ENCODE results near the gene RHOC.

RHOC gene

DNA sequence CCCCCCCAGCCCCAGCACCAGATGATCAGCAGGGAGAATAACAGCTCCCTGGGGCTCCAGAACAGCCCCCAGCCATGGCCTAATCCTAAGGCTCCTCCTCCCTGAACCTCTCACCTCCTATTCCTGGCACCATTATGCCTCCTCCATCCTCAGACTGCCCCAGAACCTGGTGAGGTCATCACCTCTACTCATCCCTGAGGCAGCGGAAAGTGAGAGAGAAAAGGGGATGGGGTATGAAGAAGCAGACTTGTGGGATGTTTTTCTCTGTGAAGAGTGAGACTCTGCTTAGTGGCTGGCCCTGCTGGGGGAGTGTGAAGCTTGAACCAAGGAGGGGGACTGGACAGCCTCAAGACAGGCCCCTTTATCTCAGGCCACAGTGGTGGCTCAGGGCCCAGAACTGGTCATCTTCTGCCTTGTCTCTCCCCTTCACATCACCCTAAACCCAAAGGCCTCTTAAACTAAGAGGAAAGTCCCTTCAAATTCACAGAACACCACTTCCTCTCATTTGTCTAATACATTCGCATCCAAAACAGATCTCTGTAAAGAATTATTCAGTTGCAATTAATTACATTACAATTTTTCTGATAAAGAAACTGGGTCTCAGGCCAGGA, 10.4 kb upstream of the RHOC start:
- DNase-seq, result no peak

DNA sequence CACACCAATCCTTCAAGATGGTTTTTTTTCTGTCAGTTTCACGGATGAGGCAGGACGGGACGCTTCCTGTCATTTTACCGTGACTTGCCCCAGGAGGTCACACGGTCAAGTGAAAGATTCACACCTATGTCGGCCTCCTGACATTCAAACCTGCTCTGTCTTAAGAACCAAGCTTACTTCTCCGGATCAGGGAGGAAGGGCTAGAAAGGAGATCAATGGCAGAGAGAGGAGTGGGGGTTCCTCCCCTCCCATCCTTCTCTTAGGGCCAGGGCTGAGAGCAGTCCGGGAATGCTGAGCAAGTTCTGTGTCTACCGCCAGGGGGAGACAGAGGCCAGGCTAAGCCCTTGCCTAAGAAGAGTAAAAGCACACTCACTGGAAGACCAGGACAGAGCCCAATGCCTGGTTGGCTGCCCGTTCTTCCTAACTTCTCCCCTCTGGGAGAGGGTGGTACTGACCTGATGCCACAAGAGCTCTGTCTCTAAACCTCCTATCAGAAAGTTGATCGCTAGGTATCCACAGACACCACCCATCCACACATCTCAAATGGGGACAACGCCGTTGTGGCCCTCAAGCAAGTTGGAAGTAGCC, 9.3 kb upstream of the RHOC start:
- peak in 47 of 51 donors; percentile 29 to 94 (median 77) for DNase-seq

DNA sequence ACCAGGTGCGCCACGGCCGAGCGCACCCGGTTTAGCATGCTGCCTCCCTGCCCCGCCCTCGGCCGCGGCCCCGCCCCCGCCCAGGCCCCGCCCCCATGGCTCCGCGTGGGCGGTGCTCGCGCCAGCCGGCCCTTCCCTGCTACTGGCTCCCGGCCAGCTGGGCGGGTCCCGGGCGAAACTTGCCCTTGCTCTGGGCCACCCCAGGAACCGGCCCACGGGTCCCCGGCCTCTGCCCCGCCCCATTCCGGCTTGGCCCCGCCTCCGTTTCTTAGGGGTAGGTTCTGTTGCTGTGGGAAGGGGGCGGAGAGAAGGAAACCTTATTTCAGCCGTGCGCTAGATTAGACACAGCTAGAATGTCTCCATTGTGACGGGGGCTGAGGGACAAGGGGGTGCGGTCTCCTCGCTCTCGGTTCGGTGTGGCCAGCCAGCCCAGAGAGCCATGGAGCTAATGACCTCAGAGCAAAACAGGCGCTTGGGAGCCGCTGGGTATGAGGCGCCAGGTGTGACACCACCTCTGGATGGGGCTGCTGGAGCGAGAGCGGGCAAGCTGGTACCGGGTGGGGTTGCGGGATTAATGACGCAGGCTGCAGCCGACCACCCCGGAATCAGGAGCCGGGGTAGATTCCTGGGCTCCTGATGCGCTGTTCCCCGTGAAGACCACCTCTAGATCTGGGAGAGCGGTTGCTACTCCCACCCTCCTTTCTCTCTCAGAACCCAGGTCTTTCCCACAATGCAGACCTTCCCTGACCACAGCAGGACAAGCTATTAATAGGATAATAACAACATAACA, 8.5 kb upstream of the RHOC start, which contains the start of gene PPM1J:
PPM1J (minus strand) TSS at position 69 of the 790 bp plus-strand sequence; CDS start at position 38, 31 bp downstream.
- DNase-seq, result peak in 49 of 51 donors; percentile 29 to 91 (median 72)

DNA sequence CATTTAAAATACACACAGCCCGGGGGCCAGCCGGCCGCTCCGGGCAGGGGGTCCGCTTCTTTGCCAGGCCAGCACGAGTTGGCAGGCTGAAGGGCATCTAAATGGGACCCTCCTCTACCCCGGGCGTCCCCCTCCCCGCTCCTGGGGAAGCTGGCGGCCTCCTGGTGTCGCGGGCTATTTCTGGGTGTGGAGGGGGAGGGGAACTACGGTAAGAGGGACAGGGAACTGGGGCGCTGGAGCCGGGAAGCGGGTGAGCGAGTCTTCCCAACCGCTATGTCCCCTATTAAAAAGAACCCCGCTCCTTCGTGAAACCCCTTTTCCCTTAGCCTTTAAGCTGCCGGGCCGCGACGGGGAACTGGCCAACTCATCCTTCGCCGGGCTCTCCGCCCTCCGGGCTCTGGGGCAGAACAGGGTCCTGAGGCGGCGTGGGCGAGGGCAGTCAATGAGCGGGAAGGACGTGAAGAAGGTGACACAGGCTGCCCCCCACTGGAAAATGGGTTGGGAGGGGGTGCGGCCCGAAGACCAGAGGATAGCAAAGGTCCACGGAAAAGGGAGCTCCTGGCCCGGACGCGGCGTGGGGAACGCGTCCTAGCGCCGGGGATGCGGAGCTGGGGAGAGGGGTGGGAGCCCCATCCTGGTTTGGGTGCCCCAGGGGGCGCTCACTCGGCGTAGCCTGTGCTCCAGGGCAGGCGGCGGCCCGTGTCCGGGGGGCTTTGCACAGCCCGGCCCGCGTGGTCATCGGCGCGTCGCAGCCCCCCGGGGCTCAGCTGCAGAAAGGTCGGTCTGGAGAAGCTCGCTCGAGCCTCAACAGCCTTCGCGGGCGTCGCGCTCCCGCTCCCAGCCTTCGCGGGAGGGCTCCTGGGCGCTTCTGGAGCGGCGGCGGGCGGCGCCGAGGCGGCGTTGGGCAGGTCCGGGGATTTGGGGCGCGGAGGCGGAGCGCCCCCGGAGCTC, 7.7 kb upstream of the RHOC start:
- no peak for DNase-seq

DNA sequence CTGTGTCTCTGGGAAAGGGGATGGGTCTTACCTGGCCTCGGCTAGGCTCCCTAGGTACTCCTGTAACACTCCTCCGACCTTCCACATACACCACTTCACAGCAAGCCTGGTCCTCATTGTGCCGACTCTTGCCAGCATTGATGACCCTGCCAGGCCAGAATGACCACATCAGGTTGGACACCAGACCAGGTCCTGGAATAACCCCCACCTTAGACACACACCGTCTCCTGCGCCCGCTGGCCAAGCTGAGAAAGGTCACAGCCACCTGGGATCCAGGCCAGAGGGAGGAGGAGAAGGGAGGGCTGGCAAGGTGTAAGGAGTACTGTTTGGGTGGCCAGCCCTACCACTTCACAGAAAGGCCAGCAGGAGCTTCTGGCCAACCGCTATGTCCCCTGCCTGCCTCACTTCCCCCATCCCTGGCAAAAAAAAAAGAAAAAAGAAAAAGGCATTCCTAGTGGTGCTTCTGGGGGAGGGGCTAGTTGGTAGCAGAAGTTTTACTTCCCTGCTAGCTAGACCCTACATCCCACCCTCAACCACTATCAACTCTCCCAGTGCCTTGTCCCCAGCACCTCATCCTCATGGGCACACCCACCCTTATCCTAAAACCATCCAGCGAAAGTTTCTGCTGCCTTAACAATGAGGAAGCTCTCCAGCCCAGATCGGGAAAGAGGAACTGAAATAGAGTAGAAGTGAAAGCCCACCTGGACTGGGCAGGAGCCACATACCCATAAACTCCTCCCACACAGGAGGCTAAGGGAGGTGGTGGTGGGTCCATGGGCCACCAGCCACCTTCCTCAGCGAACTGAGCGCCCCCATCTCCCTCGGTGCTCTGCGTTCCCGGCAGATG, 6.8 kb upstream of the RHOC start:
- peak in 1 of 51 donors; percentile 15 for DNase-seq

DNA sequence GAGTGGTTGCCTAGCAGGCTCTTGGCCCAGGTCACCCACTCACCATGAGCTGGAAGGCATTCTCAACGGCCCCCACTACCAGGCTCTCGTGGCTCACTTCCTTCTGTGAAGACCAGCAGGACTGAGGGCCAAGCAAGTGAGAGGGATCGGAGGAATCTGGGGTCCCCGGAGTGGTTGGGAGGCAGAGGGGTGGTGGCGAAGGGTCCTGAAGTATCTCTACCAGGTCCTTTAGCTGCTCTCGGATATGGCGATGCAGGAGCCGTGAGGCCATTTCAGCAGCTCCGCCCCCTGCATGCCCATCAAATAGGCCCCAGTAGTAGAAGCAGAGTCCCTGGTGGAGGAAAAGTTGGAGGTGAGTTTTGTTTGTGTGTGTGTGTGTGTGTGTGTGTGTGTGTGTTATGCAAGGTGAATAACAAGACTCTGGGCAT, 5.8 kb upstream of the RHOC start:
- no peak for DNase-seq

DNA sequence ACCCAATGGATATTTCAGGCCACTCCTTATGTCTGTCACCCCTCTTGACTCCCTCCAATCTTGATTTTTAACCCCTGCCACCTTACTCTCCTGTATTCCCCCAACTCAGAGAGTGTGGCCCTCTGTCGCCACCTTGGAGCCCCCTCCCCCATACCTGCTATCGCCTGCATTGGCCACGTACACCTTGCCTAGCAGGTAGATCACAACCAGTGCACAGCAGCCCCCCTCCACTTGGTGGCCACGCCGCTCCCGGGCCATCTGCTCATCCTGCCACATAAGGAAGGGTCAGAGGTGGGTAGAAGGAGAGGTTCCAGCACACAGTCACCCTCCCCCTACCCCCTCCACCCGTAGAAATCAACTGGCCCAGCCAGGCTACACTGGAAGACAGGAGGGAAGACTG, 5.3 kb upstream of the RHOC start:
- DNase-seq, result no peak

DNA sequence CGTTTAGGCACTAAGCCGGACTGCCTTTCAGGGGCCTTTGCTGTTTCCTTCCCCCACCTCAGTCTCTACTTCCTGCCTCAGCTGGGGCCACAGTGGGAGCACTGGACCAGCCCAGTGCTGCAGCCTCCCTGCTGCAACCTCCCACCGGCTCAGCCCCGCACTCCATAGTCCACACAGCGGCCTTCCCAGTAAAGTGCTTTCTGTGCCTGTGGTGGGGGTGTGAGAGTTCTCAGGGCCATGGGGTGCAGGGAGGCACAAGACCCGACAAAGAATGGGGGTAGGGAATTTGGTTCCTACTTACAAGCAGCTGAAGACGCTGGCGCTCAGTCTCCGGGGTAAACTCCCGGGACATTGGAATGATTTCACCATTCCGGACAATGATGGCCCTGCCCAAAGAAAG, 4.7 kb upstream of the RHOC start:
- DNase-seq, result no peak

DNA sequence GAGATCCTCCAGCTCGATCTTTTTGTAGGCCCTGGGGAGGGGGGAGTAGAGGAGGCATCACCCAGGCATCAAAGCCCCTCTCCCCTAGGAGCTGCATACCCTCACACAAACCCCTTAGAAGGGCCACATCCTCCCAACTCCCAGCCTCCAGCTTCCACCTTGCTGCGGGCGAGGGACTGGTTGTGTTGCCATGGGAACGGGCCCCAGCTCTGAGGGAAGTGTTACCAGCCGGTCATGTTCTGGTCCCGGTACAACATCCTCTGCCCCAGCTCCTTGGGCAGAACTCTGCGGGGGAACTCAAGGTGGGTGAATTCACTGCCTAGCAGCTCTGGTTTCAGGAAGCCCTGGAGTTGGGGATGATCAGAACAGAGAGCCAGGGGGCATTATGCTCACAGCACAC, 4.1 kb upstream of the RHOC start:
- peak in 2 of 51 donors; percentile 15 to 26 for DNase-seq

DNA sequence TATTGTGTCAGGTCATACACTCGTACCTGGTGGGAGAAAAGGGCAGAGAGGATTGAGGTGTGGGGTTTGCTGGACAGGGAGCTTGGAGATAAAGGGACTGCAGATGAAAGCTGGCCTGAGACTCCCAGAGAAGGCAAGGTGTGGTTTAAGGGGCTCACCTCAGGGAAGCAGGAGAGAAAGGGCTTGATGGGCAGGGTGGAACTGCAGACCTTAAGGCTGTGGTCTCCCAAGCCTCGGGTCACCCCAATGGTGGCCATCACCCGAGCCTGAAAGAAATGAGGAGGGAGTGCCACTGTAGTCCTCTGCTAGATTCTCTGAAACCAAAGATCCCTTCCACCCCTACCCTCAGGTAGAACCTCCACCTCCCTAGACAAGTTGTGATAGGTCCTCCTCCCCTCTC, 3.7 kb upstream of the RHOC start:
- no peak for DNase-seq

DNA sequence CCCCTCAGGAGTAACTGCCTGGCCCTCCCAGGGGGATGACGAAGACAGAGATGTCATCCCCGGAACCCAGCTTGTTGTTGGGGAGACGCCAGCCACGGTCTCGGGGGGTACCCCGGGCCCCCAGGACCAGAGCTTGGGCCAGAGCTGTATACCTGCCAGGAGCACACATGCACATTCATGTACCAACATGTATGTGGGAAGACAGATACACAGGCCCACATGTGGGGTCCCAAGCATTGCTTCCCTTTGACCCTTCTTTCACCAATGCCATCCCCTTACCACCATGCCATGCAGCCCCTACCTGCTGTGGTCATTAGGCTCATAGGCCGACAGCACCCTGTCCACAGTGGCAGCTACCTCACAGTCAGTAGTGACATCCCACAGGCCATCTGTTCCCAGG, 3.2 kb upstream of the RHOC start:
- no peak for DNase-seq

DNA sequence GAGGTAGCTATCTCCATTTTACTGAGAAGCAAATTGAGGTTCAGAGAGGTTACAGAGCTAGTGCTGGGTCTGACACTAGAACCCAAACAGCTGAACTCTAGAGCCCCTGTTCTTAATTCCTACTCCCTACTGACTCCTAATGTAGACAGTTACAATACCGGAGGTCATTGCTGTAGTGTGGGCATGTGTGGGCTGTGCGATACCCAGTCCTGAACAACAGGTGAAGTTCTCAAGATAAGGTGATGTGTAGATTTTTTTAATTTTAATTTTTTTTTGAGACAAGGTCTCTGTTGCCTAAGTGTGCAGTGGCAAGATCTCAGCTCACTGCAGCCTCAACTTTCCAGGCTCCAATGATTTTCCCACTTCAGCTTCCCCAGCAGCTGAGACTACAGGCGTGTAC, 1.6 kb upstream of the RHOC start:
- DNase-seq, result no peak

DNA sequence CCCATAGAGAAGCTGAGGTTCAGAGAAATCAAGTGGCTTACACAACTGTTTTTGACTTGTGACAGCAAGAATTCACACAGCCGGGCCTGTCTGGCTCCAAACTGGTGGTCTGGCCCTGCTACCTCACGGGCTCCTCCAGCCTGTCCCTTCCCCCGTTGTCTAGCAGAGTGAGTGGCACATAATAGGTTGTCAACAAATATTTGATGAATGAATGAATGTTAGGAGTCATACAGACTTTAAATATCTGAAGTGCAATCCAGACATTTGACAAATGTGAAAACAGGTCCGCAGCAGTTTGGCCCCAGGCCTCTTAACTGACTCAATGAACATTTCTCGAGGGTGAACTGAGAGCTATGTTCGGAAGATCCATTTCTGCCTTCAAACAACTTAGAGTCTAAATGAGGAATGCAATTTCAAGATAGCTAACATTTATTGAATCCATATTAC, 1.1 kb upstream of the RHOC start:
- no peak for DNase-seq

DNA sequence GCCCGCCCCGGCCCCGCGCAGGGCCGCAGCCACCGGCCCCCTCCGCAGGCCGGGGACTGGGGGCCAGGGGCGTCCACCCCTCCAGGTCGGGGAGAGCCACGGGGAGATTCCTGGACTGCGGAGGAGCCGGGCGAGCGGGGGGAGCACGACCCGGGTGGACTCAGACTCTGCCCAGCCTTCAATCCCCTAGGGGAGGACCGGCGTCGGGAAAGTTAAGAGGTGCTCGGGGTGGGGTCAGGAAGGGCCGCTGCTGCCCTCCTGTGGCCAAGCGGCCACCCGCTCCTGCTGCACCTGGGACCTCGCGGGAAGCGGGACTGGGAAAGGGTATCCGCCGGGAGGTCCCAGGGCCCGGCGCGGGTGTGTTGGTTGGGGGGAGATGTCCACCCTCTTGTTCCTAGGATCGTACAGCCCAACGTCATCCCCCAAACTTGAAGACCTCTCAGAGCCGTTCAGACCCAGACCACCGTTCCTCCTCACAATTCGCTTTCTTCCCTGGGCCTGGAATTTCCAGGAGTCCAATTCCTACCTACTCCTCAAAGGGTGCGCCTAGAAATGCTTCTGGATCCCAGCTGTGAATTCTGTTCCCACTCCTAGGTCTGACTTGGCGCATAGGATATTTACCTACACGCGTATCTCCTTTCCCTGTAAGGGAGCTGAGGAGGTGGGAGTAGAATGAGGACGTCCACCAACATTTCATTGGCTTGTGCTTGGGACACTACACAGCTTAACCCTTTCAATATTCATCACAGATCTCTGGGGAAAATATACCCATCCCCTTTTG, 484 bp upstream of the RHOC start:
- DNase-seq, result peak in 49 of 51 donors; percentile 15 to 84 (median 66)

DNA sequence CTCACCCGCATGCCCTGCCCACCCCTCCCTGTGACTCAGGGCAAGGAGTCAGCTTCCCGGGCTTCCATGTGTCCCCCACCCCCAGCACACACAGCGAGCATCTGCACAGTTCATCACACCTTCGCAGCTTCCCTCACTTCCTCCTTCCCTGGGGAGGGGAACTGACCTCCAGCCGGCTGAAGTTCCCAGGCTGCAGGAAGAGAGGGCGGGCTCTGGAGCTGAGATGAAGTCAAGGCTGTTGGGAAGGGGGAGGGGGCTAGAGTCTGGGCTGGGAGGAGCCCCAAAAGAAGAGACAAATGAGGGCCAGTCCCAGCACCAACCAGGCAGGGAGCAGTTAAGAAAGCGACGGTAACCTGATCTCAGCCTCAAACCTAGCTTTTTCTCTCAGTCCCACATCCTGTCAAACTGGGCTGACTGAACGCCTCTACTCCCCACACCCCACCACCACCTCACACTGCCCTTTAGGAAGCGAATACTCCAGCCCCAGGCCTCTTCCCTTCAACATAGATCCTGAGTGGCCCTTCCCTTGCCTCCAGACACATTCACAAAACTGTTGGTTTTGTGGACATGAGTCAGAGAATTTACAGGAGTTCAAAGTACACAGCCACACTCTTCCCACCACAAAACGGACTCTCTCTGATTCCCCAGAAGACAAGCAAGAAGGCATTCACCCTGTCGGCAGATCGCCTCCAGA, 1.8 kb downstream of the RHOC start:
- peak in 30 of 51 donors; percentile 32 to 87 (median 70) for DNase-seq

DNA sequence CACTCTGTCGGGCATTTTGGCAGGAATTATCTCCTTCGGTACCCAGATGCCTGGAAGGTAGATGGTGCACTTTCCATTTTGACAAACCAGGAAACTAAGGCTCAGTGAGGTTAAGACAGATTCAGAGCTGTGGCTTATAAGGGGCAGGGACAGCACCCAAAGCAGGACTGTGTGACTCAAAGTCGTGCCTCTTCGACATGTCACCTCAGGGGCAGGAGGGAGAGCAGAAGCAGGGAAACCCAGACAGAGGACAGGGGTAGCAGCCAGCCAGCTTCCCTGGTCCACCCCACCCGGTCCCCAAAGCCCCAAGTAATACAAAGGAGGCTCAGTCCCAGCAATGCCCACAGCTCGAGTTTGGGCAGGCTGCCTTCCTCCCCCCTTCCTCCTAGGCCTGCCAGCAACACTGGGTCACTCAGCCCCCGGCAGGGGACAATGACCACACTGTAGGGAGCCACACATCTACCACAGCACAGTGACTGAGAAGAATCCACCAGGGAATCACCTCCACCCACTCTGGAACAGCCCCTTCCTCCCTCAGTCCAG, 2.5 kb downstream of the RHOC start:
- peak in 46 of 51 donors; percentile 33 to 91 (median 78) for DNase-seq

DNA sequence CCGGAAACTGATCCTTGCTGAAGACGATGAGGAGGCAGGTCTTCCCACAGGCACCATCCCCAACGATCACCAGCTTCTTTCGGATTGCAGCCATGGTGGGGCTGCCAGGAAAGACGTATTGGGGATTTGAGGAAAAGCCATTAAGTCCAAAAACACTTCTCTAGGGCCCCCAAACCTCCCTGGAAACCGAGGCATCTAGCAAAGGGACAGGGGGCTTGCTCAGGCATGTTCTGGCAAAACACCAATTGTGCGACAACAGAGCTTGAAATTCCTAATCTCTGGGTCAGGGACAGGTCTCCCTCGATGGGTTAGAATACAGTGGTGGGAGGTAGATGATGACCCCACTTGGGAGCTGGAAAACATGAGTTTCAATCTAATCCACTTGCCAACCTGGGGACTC, 3.2 kb downstream of the RHOC start:
- no peak for DNase-seq

DNA sequence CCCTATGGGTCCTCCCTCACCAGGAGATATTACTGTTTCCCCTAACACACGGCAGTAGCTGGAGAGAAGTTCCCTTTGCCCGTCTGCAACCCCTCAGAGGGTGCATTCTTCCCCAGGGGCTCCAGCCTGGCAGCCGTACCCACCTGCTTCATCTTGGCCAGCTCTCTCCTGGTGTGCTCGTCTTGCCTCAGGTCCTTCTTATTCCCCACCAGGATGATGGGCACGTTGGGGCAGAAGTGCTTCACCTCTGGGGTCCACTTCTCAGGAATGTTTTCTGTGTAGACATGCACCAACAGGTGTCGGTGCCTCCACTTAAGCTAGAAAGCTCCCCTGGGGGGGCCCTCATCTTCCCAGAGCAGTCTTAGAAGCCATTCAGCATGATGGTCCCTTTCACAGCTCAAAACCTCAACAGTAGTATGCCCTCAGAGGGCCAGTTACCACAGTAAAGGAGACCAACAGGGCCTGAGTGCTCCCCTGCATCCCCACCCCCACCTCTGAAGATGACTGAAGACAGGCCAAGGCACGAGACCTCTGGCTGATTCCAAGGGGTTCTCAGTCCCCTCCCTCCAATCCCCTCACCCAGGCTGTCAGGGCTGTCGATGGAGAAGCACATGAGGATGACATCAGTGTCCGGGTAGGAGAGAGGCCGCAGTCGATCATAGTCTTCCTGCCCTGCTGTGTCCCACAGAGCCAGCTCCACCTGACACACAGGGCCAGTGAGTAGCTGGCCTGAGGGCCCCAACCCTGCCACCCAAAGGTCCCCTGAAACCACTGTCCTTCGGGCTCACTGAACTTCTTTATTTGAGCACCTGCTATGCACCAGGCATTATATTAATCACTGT, 4.3 kb downstream of the RHOC start:
- DNase-seq, result peak in 1 of 51 donors; percentile 30
